ENCODE results near the gene TBX1. TPM values are rescaled to one million over a fixed set of nuclear protein-coding genes. Genes with fewer than 3 reads are reported as not detected.
"Not testable (repeated sequence)": the region's sequence is repeated elsewhere in the genome, so short reads cannot be mapped to it uniquely, and the experiment has no call there.

TBX1 gene
- total RNA-seq, 1 donor from 2014 or later = not detected

- no peak overlapping the region for H3K4me3 ChIP-seq (ENCODE audit: low read depth, low read length)
- DNase-seq (ENCODE audit: low read depth) = no peak
- TF ChIP-seq CTCF (conservative IDR thresholded peaks at IDR 0.05; ENCODE audit: low read depth, low read length) = no peak
Observed at GRCh38 chr22:19774628-19775027, 14.1 kb downstream of the TBX1 start.

GRCh38 chr22:19775496-19776325 is 15.1 kb downstream of the TBX1 start:
- no peak for TF ChIP-seq CTCF (conservative IDR thresholded peaks at IDR 0.05; ENCODE audit: low read depth, low read length)
- DNase-seq (ENCODE audit: low read depth) = no peak
- H3K4me3 ChIP-seq (ENCODE audit: low read depth, low read length) = no peak overlapping the region

GRCh38 chr22:19776433-19777031 is 16.0 kb downstream of the TBX1 start:
- H3K4me3 ChIP-seq (ENCODE audit: low read depth, low read length) = no peak overlapping the region
- TF ChIP-seq CTCF (conservative IDR thresholded peaks at IDR 0.05; ENCODE audit: low read depth, low read length) = no peak
- no peak for DNase-seq (ENCODE audit: low read depth)

- DNase-seq (ENCODE audit: low read depth); H3K4me3 ChIP-seq (ENCODE audit: low read depth, low read length): not testable (repeated sequence)
Observed at GRCh38 chr22:19777192-19777591, 16.6 kb downstream of the TBX1 start.

GRCh38 chr22:19779011-19779421 is 18.4 kb downstream of the TBX1 start:
- no peak for DNase-seq (ENCODE audit: low read depth)
- H3K4me3 ChIP-seq (ENCODE audit: low read depth, low read length) = no peak overlapping the region
- no peak for TF ChIP-seq CTCF (conservative IDR thresholded peaks at IDR 0.05; ENCODE audit: low read depth, low read length)

- no peak for TF ChIP-seq CTCF (conservative IDR thresholded peaks at IDR 0.05; ENCODE audit: low read depth, low read length)
- DNase-seq (ENCODE audit: low read depth) = no peak
Observed at GRCh38 chr22:19779685-19780268, 19.2 kb downstream of the TBX1 start.

GRCh38 chr22:19782533-19782932 is 22.0 kb downstream of the TBX1 start:
- no peak overlapping the region for H3K4me3 ChIP-seq (ENCODE audit: low read depth, low read length)
- DNase-seq (ENCODE audit: low read depth) = no peak
- TF ChIP-seq CTCF (conservative IDR thresholded peaks at IDR 0.05; ENCODE audit: low read depth, low read length) = no peak

More at GRCh38 chr22:19779685-19780268, 19.2 kb downstream of the TBX1 start:
- no peak overlapping the region for H3K4me3 ChIP-seq (ENCODE audit: low read depth, low read length)
